Ramos (cell line): ENCODE results near the gene LAGE3.

Experiments
- in situ Hi-C: fragments of 300-500 bp; cut with MboI; formaldehyde crosslinking; loops from one replicate; pipeline ENCODE4 v1.14.3; 2022; ENCODE audit warnings: low sequenced_read_pairs; ENCODE audit not compliant: unreplicated experiment

The LAGE3 gene

GRCh38 chrX:154481911-154482601 is 3.0 kb upstream of the LAGE3 start:
- in situ Hi-C loops: no loop called here

- in situ Hi-C loops: no loop called here
Measured at GRCh38 chrX:154481195-154481594, 2.1 kb upstream of the LAGE3 start.

GRCh38 chrX:154477891-154478477 is 1.1 kb downstream of the LAGE3 start:
- in situ Hi-C loops: no loop called here

- in situ Hi-C loops: no loop called here
Measured at GRCh38 chrX:154476821-154477220, 2.3 kb downstream of the LAGE3 start.

- in situ Hi-C loops: no loop called here
Measured at GRCh38 chrX:154473683-154474082, 5.4 kb downstream of the LAGE3 start.

GRCh38 chrX:154472685-154473632 is 6.1 kb downstream of the LAGE3 start:
- in situ Hi-C loops: no loop called here

- in situ Hi-C loops: no loop called here
Measured at GRCh38 chrX:154471839-154472684, 7.0 kb downstream of the LAGE3 start.

GRCh38 chrX:154470914-154471568 is 8.0 kb downstream of the LAGE3 start:
- in situ Hi-C loops: no loop called here

GRCh38 chrX:154470434-154470833 is 8.6 kb downstream of the LAGE3 start:
- in situ Hi-C loops: no loop called here

GRCh38 chrX:154469880-154470279 is 9.2 kb downstream of the LAGE3 start:
- in situ Hi-C loops: no loop called here

- in situ Hi-C loops: no loop called here
Measured at GRCh38 chrX:154469114-154469513, 10.0 kb downstream of the LAGE3 start.

GRCh38 chrX:154468217-154468616 is 10.9 kb downstream of the LAGE3 start:
- in situ Hi-C loops: no loop called here

- in situ Hi-C loops: no loop called here
Measured at GRCh38 chrX:154467556-154467955, 11.5 kb downstream of the LAGE3 start.

GRCh38 chrX:154466907-154467306 is 12.2 kb downstream of the LAGE3 start:
- in situ Hi-C loops: no loop called here

- in situ Hi-C loops: no loop called here
Measured at GRCh38 chrX:154466036-154466435, 13.0 kb downstream of the LAGE3 start.

GRCh38 chrX:154465601-154466000 is 13.5 kb downstream of the LAGE3 start:
- in situ Hi-C loops: no loop called here

GRCh38 chrX:154464806-154465365 is 14.2 kb downstream of the LAGE3 start:
- in situ Hi-C loops: no loop called here

GRCh38 chrX:154463611-154464220 is 15.4 kb downstream of the LAGE3 start:
- in situ Hi-C loops: no loop called here

GRCh38 chrX:154462396-154462795 is 16.7 kb downstream of the LAGE3 start:
- in situ Hi-C loops: no loop called here
